PC-9 (cell line): Measurements from ENCODE around the gene MPC1.

ENCODE experiments used
- CTCF ChIP-seq: fragments of 200-600 bp; sonication (generic); conservative IDR thresholded peaks from 2 replicates; pipeline ENCODE4 v1.6.1; 2017; ENCODE audit warnings: mixed run types, antibody characterized with exemption, mild to moderate bottlenecking, moderate library complexity
- EZH2 ChIP-seq: fragments of 200-600 bp; sonication (generic); IDR thresholded peaks from 2 replicates; pipeline ENCODE4 v1.8.0; 2017; ENCODE audit warnings: antibody characterized with exemption, low read depth

- TF ChIP-seq CTCF (no peak), EZH2 (no peak)
Measured at GRCh38 chr6:166430269-166430668, 47.5 kb upstream of the MPC1 start.
